GM12878 (cell line): ENCODE results near the gene COL18A1. TPM values are rescaled to one million over a fixed set of nuclear protein-coding genes. Genes with fewer than 3 reads are reported as not detected.

Experiments
- ATAC-seq: fragments of 200-7000 bp; cut with Tn5 transposase; 3 replicates; pipeline ENCODE4 v1.9.1; 2020; ENCODE audit warnings: mild to moderate bottlenecking, moderate library complexity
- BruUV-seq: library from RNA; stranded (reverse); fragments of 400-500 nt; replicated peaks from 2 replicates; lab custom pipeline; 2021; lab: Mats Ljungman, UMichigan
- CTCF ChIA-PET: fragments of 300-600 bp; sonication (Branson Sonifier 250); formaldehyde crosslinking; extraction: SDS; loops from one replicate; lab custom pipeline; 2021; ENCODE audit warnings: inconsistent platforms; lab: Yijun Ruan, JAX
- POLR2A ChIA-PET: fragments of 350-600 bp; formaldehyde crosslinking; extraction: SDS; loops from one replicate; lab custom pipeline; 2021; ENCODE audit warnings: inconsistent platforms; lab: Charles Lee
- RAD21 ChIA-PET: fragments of 300-600 bp; sonication (Branson Sonifier 250); formaldehyde crosslinking; loops from one replicate; lab custom pipeline; 2023; ENCODE audit warnings: antibody characterized with exemption; ENCODE audit not compliant: unreplicated experiment; lab: Charles Lee
- SMC1A ChIA-PET: fragments of 300-600 bp; sonication (Branson Sonifier 250); formaldehyde crosslinking; loops from one replicate; lab custom pipeline; 2023; ENCODE audit not compliant: unreplicated experiment, uncharacterized antibody; lab: Charles Lee
- DNase-seq: peaks from one replicate; pipeline ENCODE4 v3.0.0-alpha.2; 2011; ENCODE audit warnings: low read depth, low spot score
- FAIRE-seq: peaks from 3 replicates; lab custom pipeline; 2011; peaks lifted over from hg19 to GRCh38; lab: Jason Lieb, UNC
- H2AFZ ChIP-seq: 2 replicates; pipeline ENCODE4 v1.6.0; 2011; ENCODE audit warnings: low read depth, low read length, control low read depth; ENCODE audit not compliant: control insufficient read depth
- H3K27ac ChIP-seq: 2 replicates; pipeline ENCODE4 v1.5.1; 2011; ENCODE audit warnings: control low read depth; ENCODE audit not compliant: control insufficient read depth, insufficient read depth
- H3K27me3 ChIP-seq, 2 experiments: replicated peaks in 1 of 2; 2 replicates each; pipeline versions ENCODE4 v1.6.0 to v1.6.1; 2011; ENCODE audit warnings: low read length in 1 of 2; ENCODE audit not compliant: control insufficient read depth in 2 of 2, insufficient read depth in 2 of 2
- H3K36me3 ChIP-seq, 2 experiments: 2 replicates each; pipeline ENCODE4 v1.5.1; 2011; ENCODE audit warnings: low read length in 1 of 2; ENCODE audit not compliant: control insufficient read depth in 2 of 2, insufficient read depth in 2 of 2
- H3K4me1 ChIP-seq: 2 replicates; pipeline ENCODE4 v1.6.1; 2011; ENCODE audit warnings: mild to moderate bottlenecking, low read length, moderate library complexity, mixed read lengths; ENCODE audit not compliant: control insufficient read depth, insufficient read depth
- H3K4me2 ChIP-seq: 2 replicates; pipeline ENCODE4 v1.6.0; 2011; ENCODE audit warnings: control low read depth; ENCODE audit not compliant: control insufficient read depth, insufficient read depth
- H3K4me3 ChIP-seq: fragments of 200-600 bp; sonication (generic); 2 replicates; pipeline ENCODE4 v1.5.1; 2016
- H3K79me2 ChIP-seq: 2 replicates; pipeline ENCODE4 v1.6.0; 2011; ENCODE audit warnings: low read length; ENCODE audit not compliant: control insufficient read depth, insufficient read depth
- H3K9ac ChIP-seq: 2 replicates; pipeline ENCODE4 v1.8.0; 2011; ENCODE audit warnings: low read length, control low read depth, mixed read lengths; ENCODE audit not compliant: control insufficient read depth, insufficient read depth
- H3K9me3 ChIP-seq: replicated peaks from 3 replicates; pipeline ENCODE4 v1.5.1; 2011; ENCODE audit warnings: mild to moderate bottlenecking, low read length; ENCODE audit not compliant: control insufficient read depth, insufficient read depth
- H4K20me1 ChIP-seq: 2 replicates; pipeline ENCODE4 v1.6.0; 2011; ENCODE audit not compliant: control insufficient read depth, insufficient read depth
- BCL11A ChIP-seq: IDR thresholded peaks from 2 replicates; pipeline ENCODE4 v1.6.1; 2011; ENCODE audit warnings: low read depth, low read length
- EZH2 ChIP-seq: IDR thresholded peaks from 2 replicates; pipeline ENCODE4 v1.6.1; 2012; ENCODE audit warnings: low read depth, mild to moderate bottlenecking, control low read depth, inconsistent platforms, low read length, borderline replicate concordance; ENCODE audit not compliant: control insufficient read depth
- HDGF ChIP-seq: fragments of 450-650 bp; IDR thresholded peaks from 2 replicates; pipeline ENCODE4 v1.6.1; 2016; ENCODE audit warnings: antibody characterized with exemption
- KLF5 ChIP-seq: fragments of 450-650 bp; IDR thresholded peaks from 2 replicates; pipeline ENCODE4 v1.6.1; 2014; ENCODE audit warnings: mild to moderate bottlenecking; ENCODE audit not compliant: partially characterized antibody
- NR2F1 ChIP-seq: fragments of 450-650 bp; conservative IDR thresholded peaks from 2 replicates; pipeline ENCODE4 v1.6.1; 2017; ENCODE audit warnings: mild to moderate bottlenecking
- POU2F2 ChIP-seq: IDR thresholded peaks from 3 replicates; pipeline ENCODE4 v1.6.1; 2011; ENCODE audit warnings: low read depth, mild to moderate bottlenecking, low read length, borderline replicate concordance
- RAD51 ChIP-seq: fragments of 450-650 bp; IDR thresholded peaks from 2 replicates; pipeline ENCODE4 v1.6.1; 2016; ENCODE audit warnings: moderate library complexity, mild to moderate bottlenecking, inconsistent platforms
- TAF1 ChIP-seq: IDR thresholded peaks from 2 replicates; pipeline ENCODE4 v1.6.1; 2011; ENCODE audit warnings: mild to moderate bottlenecking, low read depth, low read length, borderline replicate concordance
- TARDBP ChIP-seq: IDR thresholded peaks from 2 replicates; pipeline ENCODE4 v1.6.1; 2016; ENCODE audit warnings: borderline replicate concordance
- TCF7 ChIP-seq: IDR thresholded peaks from 2 replicates; pipeline ENCODE4 v1.6.1; 2014; ENCODE audit warnings: antibody characterized with exemption, borderline replicate concordance
- WGBS: methylation state at CpG from one replicate; pipeline ENCODE4 v1.1.6; 2016; ENCODE audit warnings: low lambda C conversion rate; ENCODE audit not compliant: insufficient replicate concordance, insufficient coverage; ENCODE audit errors: missing lambda C conversion rate; 5-methylcytosine and 5-hydroxymethylcytosine counted together
- in situ Hi-C: fragments of 300-500 bp; cut with MboI; formaldehyde crosslinking; loops from 9 replicates; pipeline ENCODE4 v1.14.3; 2018; ENCODE audit warnings: mixed read lengths
- intact Hi-C: fragments of 100-400 bp; cut with micrococcal nuclease; formaldehyde crosslinking; loops from one replicate; pipeline ENCODE4 v1.14.2; 2022; ENCODE audit not compliant: unreplicated experiment
- polyA plus RNA-seq, 11 experiments: library from polyadenylated mRNA; depleted of rRNA in 4 of 11; unstranded in 6 of 11; stranded (reverse) in 5 of 11; fragments of >200 nt; fragmentation: Nextera tagmentation in 4 of 11; fragmentation: Illumina TruSeq in 1 of 11; extraction: Ambion mirVana in 4 of 11; extraction: Trizol in 1 of 11; gene quantifications; 1 replicate in 1 of 11; 2 replicates in 10 of 11; pipeline versions ENCODE4 v1.2.1 to v1.2.3, GENCODE V29; 2011 to 2016; ENCODE audit warnings: inconsistent platforms in 2 of 11, missing spikeins in 2 of 11, low read depth in 1 of 11
- total RNA-seq, 4 experiments: library from RNA; depleted of rRNA in 3 of 4; stranded (reverse); fragments of >200 nt in 3 of 4; fragmentation: Illumina TruSeq in 1 of 4; extraction: Trizol in 1 of 4; gene quantifications; 2 replicates each; pipeline versions ENCODE4 v1.2.1 to v1.2.3, GENCODE V29; 2013 to 2021

The COL18A1 gene
- total and polyA plus RNA-seq, 10 of the 15 experiments (the other 5 are each of a cell fraction or from before 2014, with no cell fraction given), result under 0.01 to 0.49 (median 0.09) TPM; not detected in 3

- CTCF ChIA-PET, result interaction anchor here (1.4 to 1.5 kb wide), 2 partner anchors 17 to 323 kb away, joined by 3 to 4 read pairs; no protein-coding TSS in a partner anchor
- POLR2A ChIA-PET, result no interaction called here
- Histone ChIP-seq H3K4me1 (no peaks in the 10 kb centered on the region), H3K4me2 (no peak overlapping the region), H3K36me3 (no peaks in the 10 kb centered on the region), H3K79me2 (no peaks in the 10 kb centered on the region), H3K4me3 (no peak overlapping the region), H3K27ac (no peak overlapping the region), H3K9me3 (no peaks in the 10 kb centered on the region; the same call in 2 of the 3 replicates), H3K27me3 (no peaks in the 10 kb centered on the region), H3K9ac (no peak overlapping the region), H2AFZ (no peak overlapping the region), H4K20me1 (no peaks in the 10 kb centered on the region)
- SMC1A ChIA-PET, result interaction anchor here (0.6 kb wide), 1 partner anchor 256 kb away, joined by 3 read pairs; no protein-coding TSS in a partner anchor
- TF ChIP-seq NR2F1 (no peak), BCL11A (no peak), HDGF (no peak), EZH2 (no peak), TARDBP (no peak), KLF5 (no peak), TAF1 (no peak), TCF7 (no peak), POU2F2 (no peak), RAD51 (no peak)
- in situ Hi-C loops, result loop anchor here (25.0 kb wide), 1 partner anchor 351 kb away; no protein-coding TSS in a partner anchor
- RAD21 ChIA-PET, result no interaction called here
- 58% methylated on average over 5 of the region's 5 CpGs for WGBS
- ATAC-seq (no peak), DNase-seq (no peak), FAIRE-seq (no peak)
- BruUV-seq, result no TSS peak
- intact Hi-C loops, result no loop called here
Measured at GRCh38 chr21:45461369-45461750, 56.4 kb downstream of the COL18A1 start.
